ENCODE data around the gene LAMB1.
A peak's percentile ranks its signal among the peaks of the same experiment; 100 is the strongest.
"Not testable (repeated sequence)": the region's sequence is repeated elsewhere in the genome, so short reads cannot be mapped to it uniquely, and the experiment has no call there.

LAMB1 gene

GRCh38 chr7:107922886-107923285, 80.1 kb downstream of the LAMB1 start:
- no peak for DNase-seq (ENCODE audit: low read depth, low spot score)
- Histone ChIP-seq H3K9me3 (ENCODE audit: low read depth, low read length) (no peaks in the 10 kb centered on the region), H3K36me3 (ENCODE audit: insufficient read depth, low read length) (peaks cover 97% of the 10 kb centered on the region), H3K27ac (no peak overlapping the region), H3K9ac (ENCODE audit: insufficient read length) (no peak overlapping the region), H3K4me3 (no peak overlapping the region)
- TF ChIP-seq POLR2AphosphoS5 (IDR thresholded peaks at IDR 0.05; ENCODE audit: borderline replicate concordance, low read depth, low read length) (no peak), EZH2 (IDR thresholded peaks at IDR 0.05) (no peak), FOXP2 (optimal IDR thresholded peaks at IDR 0.05; ENCODE audit: control extremely low read depth, extremely low read length, insufficient read depth) (no peak)

- not testable (repeated sequence) for H3K27ac ChIP-seq; H3K9ac ChIP-seq (ENCODE audit: insufficient read length); H3K9me3 ChIP-seq (ENCODE audit: low read depth, low read length); DNase-seq (ENCODE audit: low read depth, low spot score); H3K4me3 ChIP-seq
- peaks cover 99% of the 10 kb centered on the region for H3K36me3 ChIP-seq (ENCODE audit: insufficient read depth, low read length)
These were observed 81.1 kb downstream of the LAMB1 start for GRCh38 chr7:107921826-107922225.

GRCh38 chr7:107920048-107920772, 82.8 kb downstream of the LAMB1 start:
- no peak for TF ChIP-seq FOXP2 (optimal IDR thresholded peaks at IDR 0.05; ENCODE audit: control extremely low read depth, extremely low read length, insufficient read depth)
- TF ChIP-seq EZH2 (IDR thresholded peaks at IDR 0.05) = no peak
- no peak for TF ChIP-seq POLR2AphosphoS5 (IDR thresholded peaks at IDR 0.05; ENCODE audit: borderline replicate concordance, low read depth, low read length)
- no peaks in the 10 kb centered on the region for H3K9me3 ChIP-seq (ENCODE audit: low read depth, low read length)
- no peak overlapping the region for H3K4me3 ChIP-seq
- peak overlapping the region; percentile 52 for H3K27ac ChIP-seq
- DNase-seq (ENCODE audit: low read depth, low spot score) = no peak
- H3K9ac ChIP-seq (ENCODE audit: insufficient read length) = no peak overlapping the region
- H3K36me3 ChIP-seq (ENCODE audit: insufficient read depth, low read length) = peaks cover 98% of the 10 kb centered on the region

GRCh38 chr7:107918948-107919347, 84.0 kb downstream of the LAMB1 start:
- Histone ChIP-seq H3K9me3 (ENCODE audit: low read depth, low read length) (no peaks in the 10 kb centered on the region), H3K4me3 (no peak overlapping the region), H3K27ac (peak overlapping the region; percentile 35; the same call in 1 of the 2 replicates), H3K36me3 (ENCODE audit: insufficient read depth, low read length) (peaks cover 94% of the 10 kb centered on the region), H3K9ac (ENCODE audit: insufficient read length) (no peak overlapping the region)
- no peak for DNase-seq (ENCODE audit: low read depth, low spot score)
- TF ChIP-seq FOXP2 (optimal IDR thresholded peaks at IDR 0.05; ENCODE audit: control extremely low read depth, extremely low read length, insufficient read depth) (no peak), EZH2 (IDR thresholded peaks at IDR 0.05) (no peak), POLR2AphosphoS5 (IDR thresholded peaks at IDR 0.05; ENCODE audit: borderline replicate concordance, low read depth, low read length) (no peak)

GRCh38 chr7:107917763-107918651, 85.0 kb downstream of the LAMB1 start:
- no peak overlapping the region for H3K4me3 ChIP-seq
- peaks cover 94% of the 10 kb centered on the region for H3K36me3 ChIP-seq (ENCODE audit: insufficient read depth, low read length)
- H3K9ac ChIP-seq (ENCODE audit: insufficient read length) = no peak overlapping the region
- peak overlapping the region; percentile 35 for H3K27ac ChIP-seq
- no peaks in the 10 kb centered on the region for H3K9me3 ChIP-seq (ENCODE audit: low read depth, low read length)
- no peak for DNase-seq (ENCODE audit: low read depth, low spot score)
- TF ChIP-seq FOXP2 (optimal IDR thresholded peaks at IDR 0.05; ENCODE audit: control extremely low read depth, extremely low read length, insufficient read depth) (no peak), POLR2AphosphoS5 (IDR thresholded peaks at IDR 0.05; ENCODE audit: borderline replicate concordance, low read depth, low read length) (no peak)

GRCh38 chr7:107915541-107915940, 87.4 kb downstream of the LAMB1 start:
- Histone ChIP-seq H3K36me3 (ENCODE audit: insufficient read depth, low read length) (peaks cover 96% of the 10 kb centered on the region), H3K9me3 (ENCODE audit: low read depth, low read length) (no peaks in the 10 kb centered on the region), H3K4me3 (no peak overlapping the region), H3K9ac (ENCODE audit: insufficient read length) (no peak overlapping the region), H3K27ac (no peak overlapping the region)
- no peak for TF ChIP-seq POLR2AphosphoS5 (IDR thresholded peaks at IDR 0.05; ENCODE audit: borderline replicate concordance, low read depth, low read length)
- no peak for DNase-seq (ENCODE audit: low read depth, low spot score)

- H3K27ac ChIP-seq = peak overlapping the region; percentile 40
- no peak overlapping the region for H3K9ac ChIP-seq (ENCODE audit: insufficient read length)
- DNase-seq (ENCODE audit: low read depth, low spot score) = no peak
- H3K9me3 ChIP-seq (ENCODE audit: low read depth, low read length) = no peaks in the 10 kb centered on the region
- H3K36me3 ChIP-seq (ENCODE audit: insufficient read depth, low read length) = peaks cover 96% of the 10 kb centered on the region
- H3K4me3 ChIP-seq = no peak overlapping the region
- TF ChIP-seq EZH2 (IDR thresholded peaks at IDR 0.05) (no peak), POLR2AphosphoS5 (IDR thresholded peaks at IDR 0.05; ENCODE audit: borderline replicate concordance, low read depth, low read length) (no peak), FOXP2 (optimal IDR thresholded peaks at IDR 0.05; ENCODE audit: control extremely low read depth, extremely low read length, insufficient read depth) (no peak)
These were observed 88.1 kb downstream of the LAMB1 start for GRCh38 chr7:107914831-107915230.

- Histone ChIP-seq H3K9ac (ENCODE audit: insufficient read length) (no peak overlapping the region), H3K27ac (no peak overlapping the region), H3K9me3 (ENCODE audit: low read depth, low read length) (no peaks in the 10 kb centered on the region), H3K36me3 (ENCODE audit: insufficient read depth, low read length) (peaks cover 96% of the 10 kb centered on the region), H3K4me3 (no peak overlapping the region)
- DNase-seq (ENCODE audit: low read depth, low spot score) = no peak
- TF ChIP-seq EZH2 (IDR thresholded peaks at IDR 0.05) (no peak), FOXP2 (optimal IDR thresholded peaks at IDR 0.05; ENCODE audit: control extremely low read depth, extremely low read length, insufficient read depth) (no peak), POLR2AphosphoS5 (IDR thresholded peaks at IDR 0.05; ENCODE audit: borderline replicate concordance, low read depth, low read length) (no peak)
These were observed 89.1 kb downstream of the LAMB1 start for GRCh38 chr7:107913851-107914250.

Data from SK-N-MC (cell line).